GM18517 (cell line): ENCODE results near the gene STN1.

ENCODE experiments used
- ATAC-seq: cut with Tn5 transposase; IDR thresholded peaks from one replicate; pipeline ENCODE4 v1.9.1; 2021; ENCODE audit warnings: mild to moderate bottlenecking, moderate library complexity; ENCODE audit not compliant: unreplicated experiment

The STN1 gene

DNA sequence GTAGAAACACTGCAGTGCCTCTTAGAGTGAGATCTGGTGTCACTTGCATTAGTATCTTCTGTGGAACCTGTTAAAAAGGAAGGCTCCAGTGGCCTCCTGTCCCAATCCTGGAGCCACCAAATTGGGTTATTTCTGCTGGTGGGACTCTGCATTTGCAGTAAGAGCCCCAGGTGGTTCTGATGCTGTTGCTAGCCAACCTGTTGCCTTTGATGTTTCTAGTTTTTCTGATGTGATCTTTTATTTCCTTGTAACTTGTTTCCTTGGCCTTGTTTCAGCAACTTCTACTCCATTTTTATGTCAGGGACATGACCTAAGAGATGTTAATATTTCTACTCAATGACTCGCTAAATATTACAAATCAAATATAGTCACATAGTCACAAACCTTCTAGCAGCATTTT, 12.5 kb upstream of the STN1 start:
- ATAC-seq = no peak

DNA sequence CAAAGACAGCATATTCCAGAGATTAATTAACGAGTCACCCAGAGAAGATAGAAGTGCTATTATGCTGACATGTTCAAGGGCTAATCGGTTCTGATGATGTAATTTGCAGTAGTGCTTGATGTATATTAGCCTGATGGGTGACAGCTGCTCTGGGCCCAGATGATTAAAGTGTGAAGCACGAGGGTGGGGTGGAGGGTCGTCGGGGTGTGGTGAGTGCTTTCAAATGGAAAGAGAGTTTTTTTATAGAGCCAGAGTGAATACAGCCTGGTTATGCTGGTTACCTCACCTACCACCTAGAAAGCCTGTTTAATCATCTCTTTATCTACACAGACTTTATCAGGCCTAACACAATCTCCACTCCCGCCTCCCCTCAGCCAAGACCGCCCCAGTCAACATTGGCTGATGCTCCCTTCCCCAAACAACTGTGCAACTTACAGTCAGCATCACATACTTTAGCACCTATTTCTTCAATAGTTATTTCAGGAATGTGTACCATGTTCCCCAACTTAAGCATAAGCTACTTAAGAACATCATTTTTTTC, 11.5 kb upstream of the STN1 start:
- no peak for ATAC-seq

DNA sequence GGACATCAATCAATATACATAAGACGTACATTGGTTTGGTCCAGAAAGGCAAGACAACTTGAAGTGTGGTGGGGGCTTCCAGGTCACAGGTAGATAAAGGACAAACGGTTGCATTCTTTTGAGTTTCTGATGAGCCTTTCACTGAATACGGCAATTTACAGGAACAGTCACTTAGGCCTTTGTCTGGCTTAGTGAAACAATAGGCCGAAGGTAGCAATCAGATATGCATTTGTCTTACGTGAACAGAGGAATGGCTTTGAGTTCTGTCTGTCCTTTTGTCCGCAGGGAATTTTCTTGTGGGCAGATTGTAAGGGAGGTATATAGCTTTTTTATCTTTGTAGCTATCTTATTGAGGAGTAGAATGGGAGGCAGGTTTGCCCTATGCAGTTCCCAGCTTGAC, 10.8 kb upstream of the STN1 start:
- ATAC-seq = no peak

DNA sequence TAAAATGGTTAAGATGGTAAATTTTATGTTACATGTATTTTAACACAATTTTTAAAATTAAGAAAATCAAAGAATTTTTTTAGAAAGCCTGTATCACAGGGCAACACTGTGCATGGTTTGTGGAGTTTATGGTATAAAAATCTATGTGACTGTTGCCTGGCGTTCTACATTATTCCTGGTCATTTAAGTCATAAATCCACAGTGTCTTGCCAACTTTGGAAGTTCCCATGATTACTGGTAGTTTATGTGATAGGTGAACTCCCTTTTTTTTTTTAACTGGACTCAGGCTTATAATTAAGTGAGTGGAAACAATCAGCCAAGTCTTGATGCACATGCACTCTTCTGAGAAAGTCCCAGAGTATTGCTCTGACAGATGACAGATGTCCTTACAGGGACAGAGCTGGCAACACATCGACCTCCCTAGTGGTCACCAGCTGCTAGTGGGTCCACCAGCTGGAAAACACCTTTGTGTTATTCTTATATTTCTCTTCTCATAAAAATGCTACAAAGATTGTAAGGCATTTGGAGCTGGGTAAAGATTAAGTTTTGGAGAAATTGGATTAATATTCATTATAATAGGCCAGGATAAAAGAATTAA, 8.8 kb upstream of the STN1 start:
- no peak for ATAC-seq

DNA sequence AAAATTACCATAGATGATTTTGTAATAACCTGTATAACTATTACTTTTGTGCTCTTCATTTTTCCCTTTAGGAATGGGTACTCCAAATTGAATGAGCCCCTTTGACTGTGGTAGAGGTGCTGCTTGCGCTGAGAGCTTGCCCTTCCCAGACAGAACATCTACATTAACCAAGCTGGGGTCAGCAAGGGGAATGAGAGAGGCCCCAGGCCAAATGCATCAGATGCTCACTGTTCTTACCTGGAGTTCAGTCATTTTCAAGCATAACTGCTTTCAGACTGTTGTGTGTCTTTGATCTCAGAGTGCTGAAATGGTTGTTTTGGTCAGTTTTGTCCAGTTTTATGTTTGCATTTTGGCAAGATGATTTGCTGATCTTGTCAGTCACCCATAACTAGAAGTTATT, 7.6 kb upstream of the STN1 start:
- ATAC-seq = no peak

DNA sequence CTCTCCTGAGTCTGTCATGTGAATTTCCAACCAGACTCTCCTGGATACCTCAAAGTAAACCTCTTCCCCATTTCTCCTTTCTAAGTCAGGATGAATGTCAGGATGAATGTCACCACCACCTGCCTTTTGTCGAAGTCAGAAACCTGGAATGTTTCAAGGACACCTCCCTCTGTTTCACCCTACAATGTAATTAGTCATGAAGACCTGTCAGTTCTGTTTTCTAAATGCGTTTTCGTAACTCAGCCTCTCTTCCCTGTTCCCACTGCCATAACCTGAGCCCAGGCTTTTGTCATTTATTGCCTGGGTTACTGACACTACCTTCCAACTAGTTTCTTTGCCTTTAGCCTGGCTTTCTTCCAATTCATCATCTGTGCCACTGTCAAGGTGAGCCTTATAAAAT, 5.5 kb upstream of the STN1 start:
- no peak for ATAC-seq

DNA sequence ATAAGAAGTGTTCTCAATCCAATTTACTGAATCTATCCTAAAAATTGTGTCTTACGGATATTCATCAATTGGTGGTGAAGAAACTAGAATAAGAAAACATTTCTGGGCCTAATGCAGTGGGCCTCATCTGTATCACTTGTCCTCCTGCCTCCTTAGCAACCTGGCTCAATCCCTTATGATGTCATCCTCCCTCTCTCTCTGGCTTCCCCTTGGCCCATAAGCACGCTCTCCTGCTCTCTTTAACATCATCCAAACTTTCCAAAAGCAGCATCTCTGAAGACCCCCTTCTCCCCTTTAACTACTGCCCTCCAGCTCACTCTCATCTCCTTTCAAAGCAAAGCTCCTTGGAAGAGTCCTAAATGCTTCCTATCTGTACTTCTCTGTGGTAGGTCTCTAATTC, 4.7 kb upstream of the STN1 start:
- no peak for ATAC-seq

DNA sequence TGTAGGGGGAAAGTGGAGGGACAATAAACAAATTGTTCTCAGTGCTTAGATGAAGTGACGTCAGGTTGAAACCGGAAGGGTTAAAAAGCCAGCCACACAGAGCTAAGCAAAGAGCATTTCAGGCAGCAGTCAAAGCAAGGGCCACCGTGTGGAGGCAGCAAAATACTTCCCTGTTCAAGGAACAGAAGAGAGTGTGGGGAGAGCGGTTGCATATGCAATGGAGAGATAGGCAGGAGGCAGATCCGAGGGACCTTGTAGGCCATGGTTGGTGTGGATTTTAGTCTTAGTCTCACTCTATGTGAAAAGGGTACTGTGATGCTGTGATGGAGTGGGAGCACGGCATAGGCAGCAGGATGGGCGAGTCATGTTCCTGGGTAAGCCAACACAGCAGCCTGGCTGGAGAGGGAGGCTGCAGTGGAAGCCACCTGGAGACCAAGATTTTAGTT, 3.8 kb upstream of the STN1 start:
- peak; percentile 29 for ATAC-seq

DNA sequence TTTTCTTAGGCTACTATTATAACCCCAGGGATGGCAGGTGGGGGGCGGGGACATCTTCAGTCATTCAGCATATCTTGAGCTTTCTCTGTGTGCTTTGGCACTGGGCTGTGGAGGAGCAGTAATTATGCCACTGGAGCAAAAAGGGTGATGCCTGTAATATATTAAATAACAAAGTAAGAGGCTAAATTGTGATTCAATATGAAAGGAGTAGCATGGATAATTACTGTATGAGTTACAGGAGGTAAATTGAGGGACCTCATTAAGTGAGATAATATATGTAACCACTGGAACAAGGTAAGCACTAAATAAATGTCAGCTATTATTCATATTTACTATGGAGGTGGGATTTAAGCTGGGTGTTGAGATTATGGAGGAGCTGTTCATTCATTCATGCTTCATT, 3.3 kb upstream of the STN1 start:
- ATAC-seq = no peak

DNA sequence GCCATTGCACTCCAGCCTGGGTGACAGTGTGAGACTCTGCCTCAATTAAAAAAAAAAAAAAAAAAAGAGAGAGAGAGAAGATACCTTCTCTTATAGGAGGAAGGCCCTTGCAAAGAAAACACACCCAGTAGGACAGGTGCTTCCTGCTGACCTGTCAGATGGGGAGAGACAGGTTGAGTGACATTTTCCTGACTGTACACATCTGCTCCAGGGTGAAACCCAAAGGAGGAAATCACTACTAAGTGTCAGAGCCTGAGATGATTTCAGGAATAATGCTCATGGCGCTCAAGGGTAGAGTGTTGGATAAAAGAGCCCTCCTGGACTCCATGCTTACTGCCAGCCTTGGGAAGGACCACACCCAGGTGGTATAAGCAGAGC, 1.7 kb upstream of the STN1 start:
- no peak for ATAC-seq

DNA sequence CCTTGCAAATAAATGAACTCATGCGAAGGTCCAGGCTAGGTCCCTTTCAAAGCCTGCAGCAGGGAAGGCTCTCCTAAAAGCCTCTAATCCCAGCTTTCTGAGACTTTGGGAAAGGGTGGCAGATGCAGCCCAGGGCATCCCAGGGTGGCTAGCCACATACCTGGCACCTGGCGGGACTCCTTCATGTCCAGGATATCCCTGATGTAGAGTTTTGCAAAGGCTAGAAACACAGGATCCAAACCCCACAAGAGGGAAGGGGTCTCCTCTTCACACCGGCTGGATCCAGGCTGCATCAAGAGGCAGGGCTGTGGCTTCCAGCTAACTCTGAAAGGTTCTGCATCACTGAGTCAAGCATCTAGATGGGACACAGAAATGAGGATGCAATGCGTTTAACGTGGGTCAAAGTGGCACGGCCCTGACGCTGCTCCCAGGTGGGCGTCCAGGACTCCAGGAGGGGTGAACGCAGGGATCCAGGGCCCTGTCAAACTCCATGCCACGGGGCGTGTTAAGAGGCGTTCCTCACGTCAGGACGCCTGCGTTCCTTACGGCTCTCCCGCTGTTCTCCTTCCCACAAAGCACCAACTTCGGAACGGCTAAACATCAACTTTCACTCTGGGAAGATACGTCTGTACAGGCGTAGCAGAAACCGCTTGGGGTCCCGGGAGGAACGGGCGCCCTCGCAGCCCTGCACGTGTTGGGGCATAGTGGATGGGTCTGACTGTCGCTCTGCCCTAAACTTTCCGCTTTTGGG, 507 bp downstream of the STN1 start:
- ATAC-seq = peak; percentile 20

DNA sequence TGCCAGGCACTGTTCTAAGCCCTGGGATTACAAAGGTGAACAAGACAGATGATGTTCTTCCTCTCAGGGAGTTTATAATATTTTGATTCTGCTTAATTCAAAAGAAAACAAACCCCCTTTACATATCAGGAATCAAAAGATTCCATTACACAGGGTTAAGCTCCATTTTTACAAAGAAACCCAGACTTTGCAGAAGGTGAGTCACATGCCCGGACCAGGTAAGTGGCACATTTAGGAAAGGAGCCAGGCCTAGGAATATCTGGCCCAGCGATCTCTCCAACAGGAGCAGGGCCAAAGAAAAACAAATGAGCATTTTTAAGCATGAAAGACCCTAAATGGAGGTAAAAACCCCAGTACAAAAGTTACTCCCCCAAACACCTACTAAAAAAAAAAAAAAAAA, 1.1 kb downstream of the STN1 start:
- no peak for ATAC-seq

DNA sequence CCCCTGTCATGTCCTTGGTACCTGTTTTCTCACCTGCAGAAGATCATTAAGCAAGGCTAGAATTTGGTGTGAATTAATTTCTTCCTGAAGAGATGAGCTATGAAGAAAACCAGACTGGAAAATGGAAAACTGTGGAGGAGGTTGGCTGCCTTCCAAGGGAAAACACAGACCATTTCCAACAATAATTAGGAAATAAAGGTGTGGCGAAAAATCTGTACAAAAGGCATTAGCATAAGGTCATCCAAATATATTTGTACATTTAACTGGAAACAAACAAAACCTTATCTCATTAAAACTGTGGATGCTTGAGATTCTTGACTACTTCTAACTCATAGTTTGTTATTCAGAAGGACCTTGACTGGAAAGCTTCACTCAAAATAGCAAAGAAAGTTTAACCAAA, 1.7 kb downstream of the STN1 start:
- ATAC-seq = no peak

DNA sequence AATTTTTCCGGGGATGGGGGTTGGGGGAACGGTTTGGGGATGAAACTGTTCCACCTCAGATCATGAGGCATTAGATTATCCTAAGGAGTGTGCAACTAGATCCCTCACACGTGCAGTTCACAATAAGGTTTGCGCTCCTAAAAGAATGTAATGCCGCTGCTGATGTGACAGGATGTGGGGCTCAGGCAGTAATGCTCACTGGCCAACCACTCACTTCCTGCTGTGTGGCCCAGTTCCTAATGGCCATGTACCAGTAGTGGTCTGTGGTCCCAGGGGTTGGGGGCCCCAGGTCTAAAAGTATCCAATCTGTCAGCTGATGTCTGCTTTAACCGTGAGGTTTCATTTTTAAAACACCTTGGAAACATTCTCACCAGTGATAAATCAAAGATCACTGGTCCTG, 2.2 kb downstream of the STN1 start:
- no peak for ATAC-seq

DNA sequence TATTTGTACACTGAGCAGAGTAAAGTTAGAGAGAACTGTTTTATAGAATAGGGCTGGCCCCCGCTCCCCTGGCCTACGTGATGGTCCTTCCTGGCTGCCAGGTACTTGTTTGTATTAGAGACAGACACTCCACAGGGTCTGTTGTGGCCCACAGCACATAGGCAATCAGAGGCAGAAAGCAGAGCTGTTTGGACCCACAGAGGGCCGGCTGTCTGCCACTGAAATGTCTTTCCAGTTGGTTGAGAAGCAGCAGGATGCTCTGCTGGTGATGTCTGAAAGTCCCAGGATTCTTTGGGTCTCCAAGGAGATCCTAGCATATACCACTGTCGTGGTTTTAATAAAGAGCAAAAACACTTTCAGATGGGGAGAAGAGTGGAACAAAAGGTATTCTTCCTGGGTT, 5.2 kb downstream of the STN1 start:
- ATAC-seq = no peak

DNA sequence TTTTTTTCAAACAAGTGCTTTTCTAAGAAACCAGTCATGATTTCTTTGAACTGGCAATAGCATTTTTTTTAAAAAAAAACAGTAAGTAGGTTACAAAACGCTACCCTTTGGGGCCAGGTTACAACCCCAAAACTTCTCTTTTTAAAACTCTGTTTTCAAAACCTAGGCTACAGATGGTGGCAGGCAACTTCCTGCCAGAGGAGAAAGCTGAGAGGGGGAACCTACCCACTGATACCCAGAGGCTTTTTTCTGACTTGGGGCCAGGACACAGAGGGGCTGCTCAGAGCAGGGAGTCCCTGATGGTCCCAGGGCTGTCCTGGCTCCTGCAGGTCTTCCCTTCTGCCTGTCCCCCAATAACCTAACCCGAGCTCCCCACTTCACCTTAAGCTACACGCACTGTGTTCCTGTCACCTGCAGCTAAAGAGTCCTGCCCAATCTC, 6.9 kb downstream of the STN1 start:
- ATAC-seq = no peak

DNA sequence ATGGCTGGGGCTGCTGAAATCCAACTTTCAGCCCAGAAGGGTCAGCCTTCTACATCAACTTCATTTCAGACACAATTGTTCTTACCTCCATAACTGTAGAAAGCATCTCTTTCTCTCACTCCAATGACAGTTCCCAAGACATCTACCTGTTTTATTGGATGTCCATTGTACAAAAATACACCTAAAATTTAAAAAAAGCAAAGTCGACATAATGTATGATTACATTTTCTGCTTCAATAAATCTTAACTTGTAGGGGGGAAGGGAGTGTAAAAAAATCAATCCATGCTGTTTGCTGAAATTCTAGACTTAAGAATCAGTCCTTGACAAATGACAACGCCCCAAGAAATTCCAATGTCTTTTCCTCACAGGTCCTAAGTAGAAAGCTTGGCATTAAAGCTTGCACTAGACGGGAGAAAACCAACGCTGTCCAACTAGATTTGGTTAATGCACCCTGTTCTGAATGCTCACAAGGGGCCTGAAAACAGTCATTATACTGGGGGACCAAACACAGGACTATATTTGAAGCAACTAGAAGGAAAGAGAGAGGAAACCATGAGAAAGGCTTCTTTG, 7.5 kb downstream of the STN1 start:
- ATAC-seq = no peak

DNA sequence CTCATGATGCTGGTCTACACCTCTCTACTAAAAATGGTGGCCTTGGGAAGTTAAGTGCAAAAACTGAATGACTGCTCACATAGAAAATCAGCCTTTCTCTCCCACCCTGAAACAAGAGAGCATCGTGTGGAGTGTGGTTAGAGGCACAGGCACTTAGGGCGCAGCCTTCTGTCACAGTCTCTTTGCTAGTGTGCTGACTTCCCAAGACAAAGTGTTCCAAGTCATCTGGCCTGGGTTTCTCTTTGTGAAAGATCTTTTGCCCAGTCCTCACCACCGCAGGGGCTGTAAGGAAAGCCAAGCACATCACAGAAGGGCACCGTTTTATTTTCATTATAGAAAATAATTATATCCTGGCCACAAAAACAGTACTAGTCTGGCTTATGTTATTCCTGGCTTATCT, 12.5 kb downstream of the STN1 start:
- ATAC-seq = no peak

DNA sequence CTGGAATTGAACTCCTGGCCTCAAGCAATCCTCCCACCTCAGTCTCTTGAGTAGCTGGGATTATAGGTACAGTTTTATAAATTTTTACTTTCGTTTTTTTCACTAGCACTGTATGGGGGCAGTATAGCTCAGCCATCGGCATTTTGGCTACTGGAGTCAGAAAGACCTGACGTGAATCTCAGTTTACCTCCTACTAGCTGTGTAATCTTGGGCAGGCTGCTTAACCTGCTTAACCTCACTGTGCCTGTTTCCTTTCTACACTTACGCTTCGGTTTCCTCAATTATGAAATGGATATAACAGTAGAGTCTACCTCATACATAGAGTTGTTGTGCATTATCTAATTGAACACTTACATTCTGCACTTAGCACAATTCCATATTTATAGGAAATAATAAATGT, 16.7 kb downstream of the STN1 start:
- ATAC-seq = no peak

DNA sequence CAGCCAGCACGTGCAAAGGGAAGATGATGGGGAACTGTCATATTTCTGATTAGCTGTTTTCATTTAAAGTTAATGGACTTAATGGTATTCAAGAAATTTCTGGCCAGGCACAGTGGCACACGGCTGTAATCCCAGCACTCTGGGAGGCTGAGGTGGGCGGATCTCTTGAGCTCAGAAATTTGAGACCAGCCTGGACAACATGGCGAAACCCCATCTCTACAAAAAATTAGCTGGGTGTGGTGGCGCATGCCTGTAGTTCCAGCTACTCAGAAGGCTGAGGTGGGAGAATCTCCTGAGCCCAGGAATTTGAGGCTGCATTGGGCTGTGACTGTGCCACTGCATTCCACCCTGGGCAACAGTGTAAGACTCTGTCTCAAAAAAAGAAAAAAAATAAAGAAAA, 18.7 kb downstream of the STN1 start:
- no peak for ATAC-seq

DNA sequence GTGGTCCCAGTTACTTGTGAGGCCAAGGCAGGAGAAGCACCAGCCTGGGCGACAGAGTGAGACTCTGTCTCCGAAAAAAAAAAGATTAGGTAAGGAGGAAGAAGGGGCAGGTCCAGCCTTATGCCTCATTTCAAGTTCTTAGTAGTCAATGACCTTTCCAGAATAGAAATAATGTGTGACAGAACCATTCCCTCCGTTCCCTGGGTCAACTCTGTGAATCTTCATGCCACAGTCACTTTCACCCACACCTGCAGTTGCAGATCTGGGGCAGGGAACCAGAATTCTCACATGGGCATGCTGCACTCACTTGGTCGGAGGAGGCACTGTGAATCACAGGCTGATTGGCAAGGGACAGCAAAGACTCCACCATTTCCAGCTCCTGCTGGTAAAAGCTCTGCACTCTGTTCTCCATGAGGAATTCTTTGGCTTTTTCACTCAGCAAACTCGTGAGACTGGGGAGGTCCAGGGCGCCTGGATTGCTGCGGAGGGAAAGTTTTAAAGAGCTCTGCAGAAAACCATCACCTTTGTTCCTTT, 20.7 kb downstream of the STN1 start:
- no peak for ATAC-seq

DNA sequence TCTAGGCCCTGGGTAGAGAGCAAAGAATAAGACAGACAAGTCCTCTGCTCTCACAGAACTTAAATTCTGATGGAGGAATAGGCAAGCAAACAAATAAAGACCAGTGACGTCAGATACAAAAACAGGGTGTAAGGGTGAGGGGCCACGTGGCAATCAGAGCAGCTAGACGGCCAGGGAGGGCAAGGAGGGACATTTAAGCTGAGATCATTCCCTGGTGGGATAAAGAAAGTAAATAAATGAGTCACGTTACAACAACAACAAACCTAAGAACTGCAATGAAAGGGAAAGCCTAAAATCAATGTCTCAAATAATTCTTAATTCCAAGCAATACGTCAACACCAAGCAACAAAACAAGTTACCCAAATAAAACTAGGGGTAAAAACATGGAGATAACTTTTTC, 21.8 kb downstream of the STN1 start:
- ATAC-seq = no peak
